NCI-H774 (cell line): Measurements from ENCODE around the gene MYRFL.
"Not testable (repeated sequence)": the region's sequence is repeated elsewhere in the genome, so short reads cannot be mapped to it uniquely, and the experiment has no call there.

Experiments
- DNase-seq: peaks from one replicate; lab custom pipeline; 2025; lab: John Stamatoyannopoulos, UW

The MYRFL gene

DNA sequence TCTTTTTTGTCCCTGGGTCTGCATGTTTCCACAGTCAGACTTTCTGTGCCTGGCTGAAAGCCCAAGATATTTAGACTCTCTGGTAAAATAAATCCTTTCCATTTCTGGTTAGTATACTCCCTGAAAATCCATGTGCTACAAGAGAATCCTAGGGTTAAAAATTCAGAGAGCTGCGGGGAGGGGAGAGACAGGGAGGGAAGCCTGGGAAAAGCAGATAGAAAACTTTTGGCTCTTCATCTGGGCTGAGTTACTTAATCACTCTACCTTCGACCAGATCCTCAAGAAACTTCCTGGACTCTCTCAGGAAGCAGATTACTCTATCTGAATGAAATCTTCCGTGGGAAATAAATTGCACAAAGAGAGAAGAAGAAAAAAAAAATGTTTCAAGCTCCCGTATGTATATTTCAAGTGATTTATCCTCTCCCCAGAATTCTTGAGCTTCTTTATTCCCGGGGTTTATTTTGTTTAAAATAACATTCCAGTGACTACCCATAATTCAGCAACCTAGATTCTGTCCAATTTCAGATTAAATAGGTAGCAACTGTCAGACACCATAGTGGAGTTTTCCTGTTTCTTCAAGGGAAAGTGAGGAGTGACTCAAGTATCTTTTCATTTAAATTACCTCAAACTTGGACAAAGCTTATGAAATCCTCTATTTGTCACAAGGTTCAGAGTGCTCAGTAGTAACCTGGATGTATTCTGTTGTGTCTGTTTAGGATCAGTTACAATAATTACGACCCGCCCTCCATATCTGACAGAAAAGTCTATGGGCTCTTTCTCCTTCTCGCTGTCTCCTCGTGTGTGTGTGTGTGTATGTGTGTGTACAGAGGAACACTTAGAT lies 163.7 kb downstream of the MYRFL start:
- DNase-seq = no peak

DNA sequence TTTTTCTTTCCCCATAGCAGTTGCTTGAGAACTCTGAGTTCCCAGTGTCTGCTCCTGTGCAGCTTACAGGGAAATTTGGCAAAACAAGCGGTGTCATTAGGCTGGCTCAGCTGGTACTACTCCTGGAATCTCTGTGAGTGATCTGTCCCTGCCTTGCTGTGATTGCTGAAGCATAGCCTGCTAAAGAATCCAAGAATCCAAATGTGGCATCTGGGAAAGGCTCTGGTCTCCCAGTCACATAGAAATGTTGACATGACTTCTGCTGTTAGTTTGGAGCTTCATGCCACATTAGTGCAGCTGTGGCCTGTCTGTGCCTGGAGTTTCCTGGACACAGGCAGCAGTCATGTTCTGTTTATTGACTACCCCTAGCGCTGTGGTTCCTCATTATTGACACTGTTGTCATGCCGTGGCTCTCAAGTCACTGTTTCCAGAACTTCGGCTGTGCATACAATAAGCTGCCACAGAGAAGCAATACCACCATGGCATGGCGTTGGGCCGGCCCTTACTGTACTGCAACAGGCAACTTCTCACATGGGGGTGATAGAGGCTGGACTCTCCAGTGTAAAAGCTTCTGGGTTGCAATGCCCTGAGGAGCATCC lies 166.8 kb downstream of the MYRFL start:
- peak; percentile 33 for DNase-seq

GRCh38 chr12:69993433-69993832 lies 168.4 kb downstream of the MYRFL start:
- DNase-seq = no peak

- not testable (repeated sequence) for DNase-seq
These were observed 169.1 kb downstream of the MYRFL start for GRCh38 chr12:69994086-69994485.

DNA sequence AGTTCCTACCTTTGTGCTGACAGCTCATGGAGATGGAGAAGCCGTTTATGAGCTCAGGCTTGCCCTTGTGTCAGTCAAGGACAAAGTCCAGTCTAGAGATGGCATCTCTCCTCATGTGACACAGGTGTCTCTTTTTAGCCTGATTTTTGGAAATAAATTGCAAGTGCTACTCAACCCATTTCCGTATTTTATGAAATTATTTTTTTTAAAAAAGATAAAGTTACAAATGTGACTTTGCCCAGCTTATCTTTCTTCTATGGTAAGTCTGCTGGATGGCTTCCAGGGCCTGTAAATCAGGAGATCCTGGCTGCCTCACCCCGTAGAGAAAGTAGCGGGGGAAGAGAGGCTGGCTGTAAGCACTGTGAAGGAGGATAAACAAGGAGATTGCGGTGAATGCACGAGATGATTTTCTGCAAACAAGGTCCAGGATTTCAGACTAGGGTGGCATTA lies 169.7 kb downstream of the MYRFL start:
- DNase-seq = no peak

DNA sequence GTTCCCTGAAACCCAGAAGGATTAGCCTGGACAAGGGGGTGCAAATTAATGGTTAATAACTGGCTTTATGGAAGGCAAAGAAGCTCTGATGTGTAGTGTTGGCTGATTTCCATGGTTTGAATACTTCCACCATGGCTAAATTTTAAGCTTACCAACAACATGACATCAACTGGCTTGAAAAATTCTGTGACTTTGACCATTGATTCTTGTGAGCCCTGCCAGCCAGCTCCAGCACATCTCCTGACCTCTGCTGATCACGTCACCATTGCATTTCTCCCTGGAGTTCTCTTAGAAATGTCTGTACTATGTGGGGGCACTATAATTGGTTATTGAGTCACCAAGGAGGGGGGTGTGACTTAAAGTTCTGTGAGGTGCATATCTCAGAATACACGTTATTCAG lies 171.2 kb downstream of the MYRFL start:
- DNase-seq = no peak

GRCh38 chr12:69996722-69997121 lies 171.7 kb downstream of the MYRFL start:
- DNase-seq = no peak

DNA sequence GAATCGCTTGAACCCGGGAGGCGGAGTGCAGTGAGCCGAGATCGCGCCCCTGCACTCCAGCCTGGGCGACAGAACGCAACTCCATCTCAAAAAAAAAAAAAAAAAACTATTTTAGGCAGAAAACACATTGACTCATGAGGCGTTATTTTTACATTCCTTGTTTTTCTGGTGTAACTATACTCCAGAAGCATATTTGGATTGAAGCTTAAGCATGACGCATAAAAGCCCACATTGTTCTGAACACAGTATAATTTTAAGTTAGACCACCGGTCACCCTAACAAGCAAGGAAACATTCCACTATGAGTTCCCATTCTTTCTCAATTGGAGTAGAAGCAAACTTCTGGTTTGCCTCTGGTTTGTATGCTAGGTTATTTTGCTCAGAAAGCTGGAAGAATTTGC lies 173.0 kb downstream of the MYRFL start:
- DNase-seq = no peak

GRCh38 chr12:69998922-69999321 lies 173.9 kb downstream of the MYRFL start:
- peak; percentile 82 for DNase-seq

DNA sequence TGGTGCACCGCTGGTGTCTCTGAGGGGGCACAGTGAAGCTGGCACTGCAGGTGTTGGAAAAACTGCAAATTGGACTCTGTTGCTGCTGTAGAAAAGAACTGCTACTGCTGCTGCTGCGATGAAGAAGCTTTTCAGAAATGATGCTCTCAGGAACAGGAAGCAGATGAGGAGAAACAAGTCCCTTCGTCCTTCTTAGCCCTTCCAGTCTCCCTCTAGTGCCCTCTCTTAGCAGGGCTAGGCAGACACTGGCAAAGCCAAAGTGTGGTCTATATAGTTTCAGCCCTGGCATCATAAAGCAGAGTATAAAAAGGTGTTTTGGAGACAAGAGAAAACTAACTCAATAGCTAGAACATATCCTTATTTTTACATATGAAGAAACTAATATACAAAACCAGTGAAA lies 174.5 kb downstream of the MYRFL start:
- no peak for DNase-seq

DNA sequence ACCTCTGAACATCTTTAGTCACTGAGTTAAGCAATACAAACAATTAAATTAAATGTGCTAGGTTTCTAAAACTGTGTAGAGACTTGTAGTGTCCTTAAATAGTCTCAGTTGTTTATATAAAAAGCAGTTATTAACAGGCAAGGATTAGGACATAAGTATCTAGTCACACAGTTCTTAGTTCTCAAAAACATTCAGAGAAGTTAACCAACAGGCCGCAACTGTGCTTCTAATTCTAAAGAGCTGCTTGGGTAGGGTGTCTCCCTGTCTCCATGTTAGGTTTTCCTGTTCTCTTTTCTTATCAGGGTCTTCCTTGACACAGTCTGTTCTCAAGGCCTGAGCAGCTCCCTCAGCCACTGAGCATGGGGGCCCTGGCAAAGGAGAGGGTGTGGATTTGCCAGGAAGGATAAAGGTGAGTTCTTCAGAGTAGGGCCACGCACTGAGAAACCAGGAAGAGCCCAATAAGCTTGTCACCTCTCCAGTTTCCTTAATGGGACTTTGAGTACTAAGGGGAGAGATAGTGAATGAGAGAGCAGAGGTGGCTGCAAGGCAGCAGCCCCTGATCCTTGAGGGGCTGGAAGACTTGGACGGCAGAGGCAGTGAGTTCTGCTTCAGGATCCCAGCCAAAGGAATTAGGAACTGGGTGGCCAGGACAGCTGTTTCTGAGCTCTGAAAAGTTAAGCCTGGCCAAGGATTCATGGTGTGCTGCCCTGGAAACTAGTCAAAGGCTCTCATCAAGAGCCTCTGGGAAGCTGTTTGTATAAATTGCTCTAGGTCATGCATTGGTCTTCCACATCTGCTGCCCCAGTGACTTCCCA lies 177.3 kb downstream of the MYRFL start:
- DNase-seq = no peak

- DNase-seq = no peak
These were observed 177.9 kb downstream of the MYRFL start for GRCh38 chr12:70002912-70003255.

GRCh38 chr12:70005864-70006618 lies 181.0 kb downstream of the MYRFL start:
- DNase-seq = no peak

GRCh38 chr12:70006619-70006973 lies 181.6 kb downstream of the MYRFL start:
- DNase-seq = no peak

GRCh38 chr12:70007687-70008086 lies 182.7 kb downstream of the MYRFL start:
- no peak for DNase-seq
